GM19035 (cell line): ENCODE results near the gene BNIP3.
"Not testable (repeated sequence)": the region's sequence is repeated elsewhere in the genome, so short reads cannot be mapped to it uniquely, and the experiment has no call there.

Experiments
- ATAC-seq: cut with Tn5 transposase; IDR thresholded peaks from one replicate; pipeline ENCODE4 v1.9.1; 2021; ENCODE audit not compliant: unreplicated experiment

BNIP3 gene

GRCh38 chr10:131955591-131956340 lies 26.0 kb downstream of the BNIP3 start:
- ATAC-seq, result no peak

DNA sequence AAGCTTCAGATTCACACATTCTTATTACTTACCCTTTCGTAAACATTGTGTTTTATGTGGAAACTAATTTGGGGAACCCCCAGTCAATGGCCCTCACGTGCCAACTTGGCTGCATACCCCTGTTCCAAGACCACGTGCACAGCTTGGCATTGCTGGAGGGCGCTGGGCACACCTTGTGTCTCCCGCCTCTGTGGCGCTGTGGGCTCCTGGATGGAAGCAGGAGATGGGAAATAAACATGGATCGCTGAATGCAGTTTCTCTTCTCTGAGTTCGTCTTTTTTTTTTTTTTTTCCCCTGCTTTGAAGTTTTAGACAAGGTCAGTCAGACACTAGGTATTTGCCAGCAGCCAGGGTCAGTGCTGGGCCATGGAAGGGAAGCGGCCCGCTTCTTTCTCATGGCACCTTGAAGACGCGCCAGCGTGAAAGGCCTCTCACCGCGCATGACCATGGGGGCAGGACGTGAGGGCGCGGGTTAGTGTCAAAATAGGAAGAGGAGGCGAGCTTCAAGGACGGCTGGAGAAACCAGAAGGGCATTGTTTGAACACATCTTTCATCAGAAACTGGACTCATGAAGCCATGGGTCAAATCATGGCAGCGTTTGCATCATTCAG lies 27.3 kb downstream of the BNIP3 start:
- no peak for ATAC-seq

DNA sequence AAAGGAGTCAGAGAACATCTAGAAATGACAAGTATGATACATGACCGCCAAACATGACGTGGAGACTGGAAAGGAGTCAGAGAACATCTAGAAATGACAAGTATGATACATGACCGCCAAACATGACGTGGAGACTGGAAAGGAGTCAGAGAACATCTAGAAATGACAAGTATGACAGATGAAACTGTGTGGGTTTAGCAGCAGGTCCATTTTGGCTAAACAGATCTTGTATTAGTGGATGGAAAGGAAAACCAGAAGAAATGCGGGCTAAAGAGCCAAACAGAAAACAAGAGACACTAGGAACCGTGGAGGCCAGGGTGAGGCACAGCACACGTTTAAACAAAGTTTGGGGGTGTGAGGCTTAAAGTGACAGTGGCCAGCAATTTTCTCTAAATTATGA lies 31.8 kb downstream of the BNIP3 start:
- not testable (repeated sequence) for ATAC-seq

DNA sequence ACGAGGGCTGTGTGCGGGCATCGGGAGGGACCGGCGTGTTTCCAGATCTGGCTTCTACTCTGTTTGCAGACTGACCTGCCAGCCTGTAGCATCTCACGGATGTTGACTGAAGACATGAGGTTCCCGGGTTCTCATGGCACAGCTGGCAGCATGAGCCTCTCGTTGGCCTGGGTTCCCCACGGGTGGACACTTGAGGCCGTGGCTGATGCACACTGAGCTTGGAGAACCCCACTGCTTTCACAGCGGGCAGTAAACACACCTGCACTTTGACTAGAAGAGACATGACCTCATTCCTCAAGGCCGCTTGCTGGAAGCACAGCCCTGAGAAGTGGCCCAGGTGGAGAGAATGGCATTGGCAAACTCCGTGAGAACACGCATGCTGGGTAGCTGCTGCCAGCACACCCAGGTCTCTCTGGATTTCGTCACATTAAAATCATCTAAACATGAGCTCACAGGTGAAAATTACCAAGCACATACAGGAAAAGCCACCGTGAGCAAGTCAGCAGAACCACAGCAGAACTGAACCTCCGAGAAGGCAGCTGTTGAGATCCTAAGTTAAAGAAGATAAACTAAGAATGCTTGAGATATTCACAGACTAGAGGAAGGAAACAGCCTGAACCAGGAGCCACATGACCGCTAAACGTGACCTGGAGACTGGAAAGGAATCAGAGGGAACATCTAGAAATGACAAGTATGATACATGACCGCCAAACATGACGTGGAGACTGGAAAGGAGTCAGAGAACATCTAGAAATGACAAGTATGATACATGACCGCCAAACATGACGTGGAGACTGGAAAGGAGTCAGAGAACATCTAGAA lies 32.5 kb downstream of the BNIP3 start:
- ATAC-seq, result no peak

GRCh38 chr10:131948501-131948900 lies 33.2 kb downstream of the BNIP3 start:
- no peak for ATAC-seq

DNA sequence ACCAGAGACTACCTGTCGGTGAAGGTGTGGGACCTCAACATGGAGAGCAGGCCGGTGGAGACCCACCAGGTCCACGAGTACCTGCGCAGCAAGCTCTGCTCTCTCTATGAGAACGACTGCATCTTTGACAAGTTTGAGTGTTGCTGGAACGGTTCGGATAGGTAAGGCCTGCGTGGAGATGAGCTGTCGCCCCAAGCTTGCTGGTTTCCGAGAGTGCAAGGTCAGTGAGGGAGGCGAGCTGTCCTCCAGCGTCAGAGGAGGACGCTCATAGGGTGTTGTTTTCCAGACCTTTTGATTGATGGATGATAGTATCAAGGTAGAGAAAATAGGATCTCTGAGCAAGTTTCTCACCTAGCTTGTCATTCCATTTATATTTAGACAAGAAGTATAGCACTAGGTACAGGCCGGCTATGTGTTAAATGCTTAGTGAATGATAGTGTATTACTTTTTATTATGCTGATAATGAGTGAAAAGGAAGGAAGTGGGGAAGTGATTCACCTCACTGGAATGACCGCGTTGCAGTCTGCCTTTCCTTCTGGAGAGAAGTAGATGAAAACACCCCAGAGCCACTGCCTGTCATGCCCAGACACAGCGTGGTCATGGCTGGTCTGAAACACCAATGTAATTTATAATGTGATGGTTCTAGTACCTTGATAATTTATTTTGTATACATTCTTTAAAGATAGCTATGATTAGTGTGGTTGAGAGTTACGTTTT lies 33.9 kb downstream of the BNIP3 start:
- no peak for ATAC-seq

GRCh38 chr10:131946880-131947279 lies 34.8 kb downstream of the BNIP3 start:
- no peak for ATAC-seq

- ATAC-seq, result no peak
Measured at GRCh38 chr10:131946321-131946751, 35.4 kb downstream of the BNIP3 start.

DNA sequence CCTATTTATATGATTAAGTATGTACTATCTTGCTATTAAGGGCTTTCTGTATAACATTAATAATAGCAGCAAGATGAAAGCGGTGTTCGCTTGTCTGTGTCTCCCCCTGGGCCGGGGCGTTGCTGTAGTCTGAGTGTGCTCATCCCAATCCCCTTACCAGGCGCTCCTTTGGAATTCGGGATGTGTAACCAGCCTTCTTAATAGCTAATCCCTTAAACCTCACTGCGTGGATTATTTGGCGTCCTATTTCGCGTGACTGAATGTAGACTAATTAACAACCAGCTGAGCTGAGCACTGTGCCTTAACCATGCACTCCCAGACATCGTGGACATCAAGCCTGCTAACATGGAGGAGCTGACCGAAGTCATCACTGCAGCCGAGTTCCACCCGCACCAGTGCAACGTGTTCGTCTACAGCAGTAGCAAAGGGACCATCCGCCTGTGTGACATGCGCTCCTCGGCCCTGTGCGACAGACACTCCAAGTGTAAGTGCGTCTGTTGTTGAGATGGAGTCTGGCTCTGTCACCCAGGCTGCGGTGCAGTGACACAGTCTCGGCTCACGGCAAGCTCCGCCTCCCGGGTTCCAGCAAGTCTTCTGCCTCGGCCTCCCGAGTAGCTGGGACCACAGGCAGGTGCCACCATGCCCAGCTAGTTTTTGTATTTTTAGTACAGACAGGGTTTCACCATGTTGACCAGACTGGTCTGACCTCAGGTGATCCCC lies 36.6 kb downstream of the BNIP3 start:
- no peak for ATAC-seq

DNA sequence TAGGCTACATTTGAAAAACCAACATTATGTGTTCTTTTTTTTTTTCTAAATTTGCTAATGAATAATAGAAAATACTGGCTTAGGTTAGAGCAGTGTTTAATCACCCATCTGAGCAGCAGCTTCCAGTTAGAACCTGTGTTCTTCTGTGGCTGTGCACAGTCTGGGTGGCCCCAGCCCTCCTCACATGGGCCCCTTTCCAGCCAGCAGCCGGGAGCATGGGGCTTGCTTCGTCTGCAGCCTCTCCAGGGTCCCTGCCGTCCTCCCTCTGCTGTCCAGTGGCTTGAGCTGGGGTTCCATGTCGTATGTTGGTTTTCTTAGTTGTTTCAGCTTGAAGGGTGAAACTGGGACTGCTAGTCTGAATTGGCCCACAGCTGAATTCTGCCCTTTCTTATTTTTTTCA lies 37.3 kb downstream of the BNIP3 start:
- ATAC-seq, result no peak

- no peak for ATAC-seq
Measured at GRCh38 chr10:131943021-131943814, 38.5 kb downstream of the BNIP3 start.

- no peak for ATAC-seq
Measured at GRCh38 chr10:131942455-131942854, 39.3 kb downstream of the BNIP3 start.

GRCh38 chr10:131938681-131939080 lies 43.0 kb downstream of the BNIP3 start:
- no peak for ATAC-seq

- ATAC-seq, result no peak
Measured at GRCh38 chr10:131937836-131938235, 43.9 kb downstream of the BNIP3 start.

DNA sequence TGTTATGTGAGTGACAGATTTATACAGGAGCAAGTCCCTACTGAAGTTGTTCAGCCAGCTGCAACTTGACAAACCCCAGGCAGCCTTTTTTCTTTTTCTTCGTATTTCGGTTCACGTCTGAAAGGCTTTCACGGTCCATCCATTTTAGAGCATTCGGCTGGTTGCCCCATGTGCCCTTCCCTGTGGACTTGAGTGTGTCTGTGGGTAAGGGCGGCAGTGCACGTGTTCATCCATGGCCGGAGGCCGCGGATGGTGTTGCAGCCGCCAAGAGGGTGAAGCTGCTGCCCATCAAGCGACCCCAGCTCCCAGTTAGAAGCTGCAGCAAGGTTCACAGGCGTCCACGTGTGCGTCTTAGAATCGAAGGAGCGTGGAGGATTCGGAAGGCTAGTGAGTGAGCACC lies 45.0 kb downstream of the BNIP3 start:
- ATAC-seq, result no peak

GRCh38 chr10:131936294-131936693 lies 45.4 kb downstream of the BNIP3 start:
- no peak for ATAC-seq

GRCh38 chr10:131935260-131935659 lies 46.5 kb downstream of the BNIP3 start:
- ATAC-seq, result no peak

- ATAC-seq, result no peak
Measured at GRCh38 chr10:131934769-131935168, 47.0 kb downstream of the BNIP3 start.

DNA sequence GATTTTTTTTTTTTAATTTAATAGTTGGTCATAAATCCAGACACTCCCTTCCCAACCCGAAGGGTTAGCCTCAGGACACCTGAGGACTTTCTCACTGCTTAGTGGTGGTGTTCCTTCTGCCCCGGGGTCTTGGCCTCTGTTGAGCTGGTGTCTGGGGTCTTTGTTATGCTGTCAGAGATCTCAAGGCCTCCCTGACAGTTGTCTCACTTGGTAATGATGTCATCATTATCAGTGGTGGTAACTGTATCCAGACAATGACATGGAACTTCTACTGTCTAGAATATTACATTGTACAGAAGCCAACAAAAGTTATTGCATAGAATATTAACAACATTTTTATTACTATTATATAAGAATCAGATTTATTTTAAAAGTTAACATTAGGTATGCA lies 48.0 kb downstream of the BNIP3 start:
- ATAC-seq, result no peak
